GM12892 (cell line): ENCODE measurements around the gene EXOSC7.

Source experiments
- POLR2A ChIP-seq: IDR thresholded peaks from 2 replicates; pipeline ENCODE4 v1.6.1; 2011; ENCODE audit warnings: low read depth, low read length, control low read depth
- POLR2AphosphoS5 ChIP-seq: IDR thresholded peaks from 2 replicates; pipeline ENCODE4 v1.6.1; 2011; ENCODE audit warnings: low read depth, low read length, control low read depth
- TAF1 ChIP-seq: IDR thresholded peaks from 2 replicates; pipeline ENCODE4 v1.6.1; 2011; ENCODE audit warnings: low read depth, mild to moderate bottlenecking, control low read depth, low read length, borderline replicate concordance

GRCh38 chr3:45008117-45008516 is 32.1 kb downstream of the EXOSC7 start:
- TF ChIP-seq POLR2A (no peak), POLR2AphosphoS5 (no peak), TAF1 (no peak)
